Endothelial cell of umbilical vein (primary cell): Measurements from ENCODE around the gene CD300H. TPM values are rescaled to one million over a fixed set of nuclear protein-coding genes. Genes with fewer than 3 reads are reported as not detected.

ENCODE experiments used
- BruUV-seq: library from RNA; stranded (reverse); fragments of 400-500 nt; replicated peaks from 2 replicates; lab custom pipeline; 2021; lab: Mats Ljungman, UMichigan
- CTCF ChIA-PET: fragments of 300-600, 350-600 bp; sonication (Branson Sonifier 250); formaldehyde crosslinking; loops from one replicate; lab custom pipeline; 2021; ENCODE audit warnings: antibody characterized with exemption, inconsistent platforms; lab: Charles Lee
- POLR2A ChIA-PET: fragments of 300-600, 350-600 bp; sonication (Branson Sonifier 250); formaldehyde crosslinking; loops from one replicate; lab custom pipeline; 2021; ENCODE audit warnings: antibody characterized with exemption, inconsistent platforms; lab: Charles Lee
- DNase-seq: peaks from one replicate; pipeline ENCODE4 v3.0.0-alpha.2; 2011; ENCODE audit warnings: low read depth, low spot score
- FAIRE-seq: peaks from 2 replicates; lab custom pipeline; 2011; peaks lifted over from hg19 to GRCh38; lab: Jason Lieb, UNC
- H2AFZ ChIP-seq: 2 replicates; pipeline ENCODE4 v1.6.0; 2012; ENCODE audit warnings: low read depth, low read length, control low read depth, inconsistent platforms
- H3K27ac ChIP-seq: 2 replicates; pipeline ENCODE4 v1.5.1; 2011; ENCODE audit warnings: low read depth, mild to moderate bottlenecking, control low read depth, low read length, moderate library complexity; ENCODE audit not compliant: insufficient read depth
- H3K27me3 ChIP-seq, 2 experiments: 2 replicates each; pipeline versions ENCODE4 v1.6.0 to v1.6.1; 2011; ENCODE audit warnings: low read length in 2 of 2, mixed read lengths in 1 of 2; ENCODE audit not compliant: control insufficient read depth in 2 of 2, insufficient read depth in 2 of 2
- H3K36me3 ChIP-seq, 2 experiments: 2 replicates in 1 of 2; 3 replicates in 1 of 2; pipeline ENCODE4 v1.5.1; 2011; ENCODE audit warnings: low read length in 2 of 2, mild to moderate bottlenecking in 1 of 2, moderate library complexity in 1 of 2; ENCODE audit not compliant: control insufficient read depth in 2 of 2, insufficient read depth in 2 of 2; ENCODE audit errors: extremely low read depth in 1 of 2
- H3K4me1 ChIP-seq: 3 replicates; pipeline ENCODE4 v1.5.1; 2011; ENCODE audit warnings: mild to moderate bottlenecking, low read length; ENCODE audit not compliant: control insufficient read depth, insufficient read depth; ENCODE audit errors: extremely low read depth
- H3K4me2 ChIP-seq: 2 replicates; pipeline ENCODE4 v1.6.1; 2011; ENCODE audit warnings: low read length, control low read depth, mixed read lengths; ENCODE audit not compliant: insufficient read depth
- H3K4me3 ChIP-seq, 3 experiments: fragments of 200-600 bp in 1 of 3; sonication (generic), shearing (Covaris generic) in 1 of 3; replicated peaks in 1 of 3; 2 replicates each; pipeline ENCODE4 v1.5.1; 2011 to 2016; ENCODE audit warnings: control low read depth in 3 of 3, low read length in 3 of 3, mild to moderate bottlenecking in 2 of 3, inconsistent platforms in 1 of 3, low read depth in 1 of 3, moderate library complexity in 1 of 3; ENCODE audit not compliant: insufficient read depth in 1 of 3
- H3K79me2 ChIP-seq: 2 replicates; pipeline ENCODE4 v1.6.0; 2012; ENCODE audit warnings: low read length, inconsistent platforms; ENCODE audit not compliant: control insufficient read depth, insufficient read depth
- H3K9ac ChIP-seq: replicated peaks from 2 replicates; pipeline ENCODE3; 2011; ENCODE audit warnings: low read length, control low read depth; ENCODE audit not compliant: insufficient read depth; ENCODE audit errors: extremely low read depth
- H3K9me1 ChIP-seq: replicated peaks from 3 replicates; pipeline ENCODE4 v1.6.0; 2011; ENCODE audit warnings: mild to moderate bottlenecking, low read length; ENCODE audit not compliant: control insufficient read depth, insufficient read depth; ENCODE audit errors: extremely low read depth
- H3K9me3 ChIP-seq: replicated peaks from 2 replicates; pipeline ENCODE4 v1.5.1; 2012; ENCODE audit warnings: low read length, inconsistent platforms; ENCODE audit not compliant: control insufficient read depth, insufficient read depth
- H4K20me1 ChIP-seq: replicated peaks from 2 replicates; pipeline ENCODE3; 2011; ENCODE audit warnings: mild to moderate bottlenecking, low read length; ENCODE audit not compliant: control insufficient read depth, insufficient read depth; ENCODE audit errors: extremely low read depth
- CTCF ChIP-seq, 2 donors: IDR thresholded peaks; 1 replicate in 1 of 2; 2 replicates in 1 of 2; pipeline ENCODE4 v1.5.1; 2011; ENCODE audit warnings: low read length in 2 of 2, mild to moderate bottlenecking in 2 of 2, moderate library complexity in 2 of 2, control low read depth in 1 of 2, inconsistent platforms in 1 of 2, low read depth in 1 of 2; ENCODE audit not compliant: insufficient read depth in 1 of 2; ENCODE audit errors: extremely low read depth in 1 of 2
- FOS ChIP-seq: IDR thresholded peaks from 2 replicates; pipeline ENCODE4 v1.6.1; 2011; ENCODE audit warnings: mild to moderate bottlenecking, low read length, moderate library complexity, borderline replicate concordance; ENCODE audit not compliant: insufficient read depth
- JUN ChIP-seq: IDR thresholded peaks from 2 replicates; pipeline ENCODE4 v1.6.1; 2011; ENCODE audit warnings: borderline replicate concordance, low read depth; ENCODE audit not compliant: insufficient read length, insufficient read depth
- MAX ChIP-seq: IDR thresholded peaks from 2 replicates; pipeline ENCODE4 v1.6.1; 2011; ENCODE audit not compliant: insufficient read depth, insufficient read length
- POLR2AphosphoS5 ChIP-seq: IDR thresholded peaks from 2 replicates; pipeline ENCODE4 v1.6.1; 2012; ENCODE audit warnings: low read depth, mild to moderate bottlenecking, control low read depth, low read length, moderate library complexity; ENCODE audit not compliant: insufficient read depth
- dilution Hi-C: fragments of 300-500 bp; cut with MboI; formaldehyde crosslinking; loops from one replicate; pipeline ENCODE4 v1.15.0; 2019; ENCODE audit warnings: low sequenced_read_pairs; ENCODE audit not compliant: extremely low pct_ligation_motif_present
- intact Hi-C: fragments of 100-400 bp; cut with micrococcal nuclease; formaldehyde crosslinking; loops from one replicate; pipeline ENCODE4 v1.10.0; 2022
- polyA plus RNA-seq, 4 experiments: library from polyadenylated mRNA; depleted of rRNA in 3 of 4; stranded (reverse) in 3 of 4; unstranded in 1 of 4; fragments of >200 nt; gene quantifications; 2 replicates each; pipeline versions ENCODE4 v1.2.1 to v1.2.3, GENCODE V29; 2011 to 2012; ENCODE audit warnings: missing spikeins in 1 of 4
- total RNA-seq: library from RNA; stranded (reverse); gene quantifications from 2 replicates; pipeline ENCODE4 v1.2.3, GENCODE V29; 2021

The CD300H gene
- total and polyA plus RNA-seq, 2 donors (not counting 3 experiments of a cell fraction or from before 2014, with no cell fraction given) = not detected

- intact Hi-C loops (no loop called here), dilution Hi-C loops (no loop called here)
- H3K4me2 ChIP-seq = no peak within 1 kb of the TSS
- no peaks in the 10 kb centered on the region for H3K4me1 ChIP-seq
- H3K27ac ChIP-seq = no peak within 1 kb of the TSS
- TF ChIP-seq JUN = no peak
- TF ChIP-seq CTCF (IDR thresholded peaks at IDR 0.05; ENCODE audit: extremely low read depth in 1 of 2, insufficient read depth in 1 of 2, low read depth in 1 of 2, low read length in 2 of 2) = no peak
- no peak for TF ChIP-seq FOS
- TF ChIP-seq POLR2AphosphoS5 = no peak
- TF ChIP-seq MAX = no peak
- no peaks in the 10 kb centered on the region for H3K79me2 ChIP-seq
- no peak for FAIRE-seq
- no peak within 1 kb of the TSS for H3K4me3 ChIP-seq
- no peaks in the 10 kb centered on the region for H4K20me1 ChIP-seq
- DNase-seq = no peak
- no peaks in the 10 kb centered on the region for H3K9me3 ChIP-seq
- ChIA-PET CTCF (no interaction called here), POLR2A (no interaction called here)
- H3K36me3 ChIP-seq = no peaks in the 10 kb centered on the region
- BruUV-seq = no TSS peak
- H3K27me3 ChIP-seq = no peaks in the 10 kb centered on the region
- no peaks in the 10 kb centered on the region for H3K9me1 ChIP-seq
- H2AFZ ChIP-seq = no peak within 1 kb of the TSS
- H3K9ac ChIP-seq = no peak within 1 kb of the TSS
Measured at GRCh38 chr17:74545843-74546230, 21.5 kb downstream of the CD300H start, which contains the start of gene CD300C. Gene CD300C (minus strand): TSS chr17:74546115. CDS start chr17:74545782, 333 bp downstream.
